ENCODE measurements around the gene INSYN2B.

Gene INSYN2B

DNA sequence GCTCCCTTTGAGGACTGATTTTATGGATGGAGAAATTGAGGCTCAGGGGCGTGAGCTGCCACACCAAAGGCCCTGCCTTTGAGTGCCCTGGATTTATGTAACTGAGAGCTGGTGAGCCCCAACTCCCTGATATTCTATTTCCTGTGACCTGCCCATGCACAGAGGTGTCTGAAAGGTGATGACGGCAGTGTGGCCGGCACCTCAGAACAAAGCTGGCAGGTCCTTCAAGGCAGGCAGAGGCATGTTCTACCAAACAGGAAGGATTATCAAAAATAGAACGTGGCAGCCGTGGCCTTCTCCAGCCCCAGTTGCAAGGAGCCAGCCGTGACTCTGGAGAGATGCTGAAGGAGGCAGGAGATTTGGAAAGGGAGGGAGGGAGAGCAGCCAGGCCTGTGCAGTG lies 36.2 kb downstream of the INSYN2B start:
- CTCF ChIA-PET, result no interaction called here
- POLR2A ChIA-PET, result no interaction called here
- no peak for DNase-seq (ENCODE audit: extremely low spot score)
- no peak for TF ChIP-seq TARDBP (IDR thresholded peaks at IDR 0.05)
- no peak for TF ChIP-seq SUZ12 (IDR thresholded peaks at IDR 0.05)
- TF ChIP-seq FOXM1 (IDR thresholded peaks at IDR 0.05; ENCODE audit: borderline replicate concordance), result no peak
- TF ChIP-seq HDGF (IDR thresholded peaks at IDR 0.05; ENCODE audit: borderline replicate concordance), result no peak
- no peak for TF ChIP-seq ZNF384 (IDR thresholded peaks at IDR 0.05)
- no peak for TF ChIP-seq BHLHE40 (IDR thresholded peaks at IDR 0.05; ENCODE audit: borderline replicate concordance)
- TF ChIP-seq CTBP1 (IDR thresholded peaks at IDR 0.05; ENCODE audit: borderline replicate concordance), result no peak
- no peak for TF ChIP-seq ARNT (IDR thresholded peaks at IDR 0.05)
- TF ChIP-seq FOXA1 (IDR thresholded peaks at IDR 0.05), result no peak
- no peak for TF ChIP-seq FOXK2 (IDR thresholded peaks at IDR 0.05)
- TF ChIP-seq NFRKB (IDR thresholded peaks at IDR 0.05), result no peak
- TF ChIP-seq LEF1 (IDR thresholded peaks at IDR 0.05; ENCODE audit: borderline replicate concordance), result no peak
- no peak for TF ChIP-seq ELF4 (IDR thresholded peaks at IDR 0.05)
- TF ChIP-seq, protein P1, sequence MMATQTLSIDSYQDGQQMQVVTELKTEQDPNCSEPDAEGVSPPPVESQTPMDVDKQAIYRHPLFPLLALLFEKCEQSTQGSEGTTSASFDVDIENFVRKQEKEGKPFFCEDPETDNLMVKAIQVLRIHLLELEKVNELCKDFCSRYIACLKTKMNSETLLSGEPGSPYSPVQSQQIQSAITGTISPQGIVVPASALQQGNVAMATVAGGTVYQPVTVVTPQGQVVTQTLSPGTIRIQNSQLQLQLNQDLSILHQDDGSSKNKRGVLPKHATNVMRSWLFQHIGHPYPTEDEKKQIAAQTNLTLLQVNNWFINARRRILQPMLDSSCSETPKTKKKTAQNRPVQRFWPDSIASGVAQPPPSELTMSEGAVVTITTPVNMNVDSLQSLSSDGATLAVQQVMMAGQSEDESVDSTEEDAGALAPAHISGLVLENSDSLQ (IDR thresholded peaks at IDR 0.05), result no peak
- no peak for TF ChIP-seq L3MBTL2 (conservative IDR thresholded peaks at IDR 0.05)
- no peak for TF ChIP-seq SP1 (IDR thresholded peaks at IDR 0.05)

DNA sequence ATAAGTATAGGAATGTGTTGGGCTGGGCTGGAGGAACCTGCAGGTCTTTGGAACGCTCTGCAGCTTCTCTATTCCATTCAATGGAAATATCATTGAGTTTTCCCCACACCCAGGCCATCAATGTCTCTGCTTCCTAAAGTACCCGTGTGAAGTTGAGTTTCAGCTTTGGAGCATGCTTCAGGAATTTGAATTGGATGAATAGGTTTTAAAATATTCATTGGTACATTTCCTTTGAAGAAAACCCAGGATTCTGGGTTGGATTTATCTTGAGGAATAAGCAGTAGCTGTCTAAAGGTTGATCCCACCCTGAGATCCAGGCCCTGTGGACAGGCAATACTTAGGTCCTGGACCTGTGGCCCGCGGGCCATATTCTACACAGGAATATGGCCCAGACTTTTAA lies 37.3 kb downstream of the INSYN2B start:
- TF ChIP-seq HDGF (IDR thresholded peaks at IDR 0.05; ENCODE audit: borderline replicate concordance) (no peak), CTBP1 (IDR thresholded peaks at IDR 0.05; ENCODE audit: borderline replicate concordance) (no peak), SUZ12 (IDR thresholded peaks at IDR 0.05) (no peak), FOXM1 (IDR thresholded peaks at IDR 0.05; ENCODE audit: borderline replicate concordance) (no peak), SP1 (IDR thresholded peaks at IDR 0.05) (no peak)
- ChIA-PET POLR2A (no interaction called here), CTCF (no interaction called here)
- DNase-seq (ENCODE audit: extremely low spot score), result no peak

DNA sequence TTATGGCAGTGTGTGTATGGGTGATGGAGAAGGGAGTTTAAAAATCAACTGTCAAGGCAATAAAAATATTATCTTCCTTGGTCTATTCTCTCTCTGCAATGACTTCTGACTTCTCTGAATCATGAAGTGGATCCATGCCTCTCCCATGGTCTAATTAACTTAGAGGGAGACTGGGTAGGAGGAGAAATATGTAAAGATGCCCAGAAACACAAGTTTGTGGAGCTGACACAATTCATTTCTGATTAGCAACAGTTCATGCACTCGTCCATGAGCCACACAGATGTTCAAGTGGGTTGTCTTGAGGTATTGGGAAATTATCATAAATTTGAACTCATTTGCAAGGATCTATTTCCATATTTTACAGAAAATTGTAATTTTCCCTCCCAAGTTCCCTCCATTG lies 38.1 kb downstream of the INSYN2B start:
- POLR2A ChIA-PET, result no interaction called here
- TF ChIP-seq FOXK2 (IDR thresholded peaks at IDR 0.05), result no peak
- TF ChIP-seq FOXM1 (IDR thresholded peaks at IDR 0.05; ENCODE audit: borderline replicate concordance), result no peak
- TF ChIP-seq BHLHE40 (IDR thresholded peaks at IDR 0.05; ENCODE audit: borderline replicate concordance), result no peak
- TF ChIP-seq L3MBTL2 (conservative IDR thresholded peaks at IDR 0.05), result no peak
- no peak for TF ChIP-seq CTBP1 (IDR thresholded peaks at IDR 0.05; ENCODE audit: borderline replicate concordance)
- TF ChIP-seq ARNT (IDR thresholded peaks at IDR 0.05), result no peak
- no peak for TF ChIP-seq SUZ12 (IDR thresholded peaks at IDR 0.05)
- TF ChIP-seq TARDBP (IDR thresholded peaks at IDR 0.05), result no peak
- no peak for TF ChIP-seq LEF1 (IDR thresholded peaks at IDR 0.05; ENCODE audit: borderline replicate concordance)
- TF ChIP-seq, protein P1 (IDR thresholded peaks at IDR 0.05), result no peak
- no peak for TF ChIP-seq SP1 (IDR thresholded peaks at IDR 0.05)
- TF ChIP-seq ZNF384 (IDR thresholded peaks at IDR 0.05), result no peak
- DNase-seq (ENCODE audit: extremely low spot score), result no peak
- CTCF ChIA-PET, result no interaction called here

DNA sequence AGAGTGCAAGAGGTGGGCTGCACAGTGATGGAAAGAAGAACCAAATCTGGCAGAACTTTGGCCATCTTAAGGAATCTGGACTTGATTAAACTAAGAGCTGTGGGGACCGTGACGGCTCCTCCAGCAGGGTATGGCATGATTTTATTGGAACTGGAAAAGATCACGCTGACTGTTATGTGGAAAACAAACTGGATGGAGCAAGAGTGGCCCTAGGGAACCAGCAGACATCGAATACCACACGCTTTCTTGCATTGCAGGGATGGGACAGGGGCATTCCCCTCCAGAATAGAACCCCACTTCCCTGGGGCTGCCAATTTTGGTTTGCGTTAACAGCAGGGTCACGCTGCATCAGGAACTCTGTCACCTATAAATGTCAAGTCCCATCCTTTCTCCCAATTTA lies 38.8 kb downstream of the INSYN2B start:
- TF ChIP-seq NFRKB (IDR thresholded peaks at IDR 0.05), result no peak
- no peak for TF ChIP-seq ZNF384 (IDR thresholded peaks at IDR 0.05)
- TF ChIP-seq ARNT (IDR thresholded peaks at IDR 0.05), result no peak
- no peak for TF ChIP-seq FOXM1 (IDR thresholded peaks at IDR 0.05; ENCODE audit: borderline replicate concordance)
- no peak for DNase-seq (ENCODE audit: extremely low spot score)
- ChIA-PET CTCF (no interaction called here), POLR2A (no interaction called here)

DNA sequence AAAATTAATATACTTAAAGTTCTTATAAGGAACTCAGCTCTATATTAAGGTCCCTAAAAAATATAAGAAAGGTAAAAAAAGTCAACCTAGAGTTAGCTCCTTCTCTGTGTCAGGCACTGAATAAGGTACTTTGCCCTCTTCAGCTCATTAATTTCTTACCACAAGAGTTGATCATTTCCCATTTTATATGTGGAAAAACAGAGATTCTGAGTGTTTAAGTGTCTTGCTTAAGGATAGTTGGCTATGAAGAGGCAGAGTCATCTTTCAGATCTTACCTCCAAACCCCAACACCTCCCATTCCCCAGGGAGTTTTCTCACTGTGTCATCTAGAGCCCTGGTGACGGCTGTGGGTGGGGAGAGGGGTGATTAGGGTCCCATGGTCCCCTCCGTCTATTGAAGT lies 40.6 kb downstream of the INSYN2B start:
- CTCF ChIA-PET, result interaction anchor here (0.8 kb wide), 1 partner anchor 40 kb away, joined by 4 read pairs; the partner anchor contains the start of gene INSYN2B
- POLR2A ChIA-PET, result no interaction called here
- no peak for DNase-seq (ENCODE audit: extremely low spot score)
- TF ChIP-seq LEF1 (IDR thresholded peaks at IDR 0.05; ENCODE audit: borderline replicate concordance), result no peak
- TF ChIP-seq, protein P1 (IDR thresholded peaks at IDR 0.05), result no peak
- no peak for TF ChIP-seq ELF4 (IDR thresholded peaks at IDR 0.05)
- no peak for TF ChIP-seq SP1 (IDR thresholded peaks at IDR 0.05)
- TF ChIP-seq L3MBTL2 (conservative IDR thresholded peaks at IDR 0.05), result no peak
- TF ChIP-seq TARDBP (IDR thresholded peaks at IDR 0.05), result no peak
- no peak for TF ChIP-seq FOXK2 (IDR thresholded peaks at IDR 0.05)
- TF ChIP-seq ARNT (IDR thresholded peaks at IDR 0.05), result no peak
- TF ChIP-seq NFRKB (IDR thresholded peaks at IDR 0.05), result no peak
- no peak for TF ChIP-seq BHLHE40 (IDR thresholded peaks at IDR 0.05; ENCODE audit: borderline replicate concordance)
- TF ChIP-seq CTBP1 (IDR thresholded peaks at IDR 0.05; ENCODE audit: borderline replicate concordance), result no peak
- TF ChIP-seq FOXM1 (IDR thresholded peaks at IDR 0.05; ENCODE audit: borderline replicate concordance), result no peak
- TF ChIP-seq SUZ12 (IDR thresholded peaks at IDR 0.05), result no peak
- no peak for TF ChIP-seq FOXA1 (IDR thresholded peaks at IDR 0.05)
- TF ChIP-seq ZNF384 (IDR thresholded peaks at IDR 0.05), result no peak
- TF ChIP-seq HDGF (IDR thresholded peaks at IDR 0.05; ENCODE audit: borderline replicate concordance), result no peak

DNA sequence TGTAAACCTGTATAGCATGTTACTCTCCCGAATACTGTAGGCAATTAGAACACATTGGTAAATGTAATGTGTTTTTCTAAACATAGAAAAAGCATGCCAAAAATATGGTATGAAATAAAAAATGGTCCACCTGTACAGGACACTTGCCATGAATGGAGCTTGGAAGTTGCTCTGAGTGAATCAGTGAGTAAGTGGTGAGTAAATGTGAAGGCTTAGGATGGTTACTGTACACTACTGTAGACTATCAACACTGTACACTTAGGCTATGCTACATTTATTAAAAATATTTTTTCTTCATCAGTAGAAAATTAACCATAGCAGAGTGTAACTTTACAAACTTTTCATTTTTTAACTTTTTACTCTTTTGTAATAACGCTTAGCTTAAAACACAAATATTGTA lies 41.9 kb downstream of the INSYN2B start:
- ChIA-PET POLR2A (no interaction called here), CTCF (interaction anchor here (0.7 kb wide), 1 partner anchor 43 kb away, joined by 8 read pairs; no protein-coding TSS in a partner anchor)
- TF ChIP-seq L3MBTL2 (conservative IDR thresholded peaks at IDR 0.05), result no peak
- no peak for TF ChIP-seq FOXA1 (IDR thresholded peaks at IDR 0.05)
- no peak for TF ChIP-seq FOXK2 (IDR thresholded peaks at IDR 0.05)
- TF ChIP-seq, protein P1 (IDR thresholded peaks at IDR 0.05), result no peak
- no peak for TF ChIP-seq ZNF384 (IDR thresholded peaks at IDR 0.05)
- TF ChIP-seq SUZ12 (IDR thresholded peaks at IDR 0.05), result no peak
- no peak for TF ChIP-seq BHLHE40 (IDR thresholded peaks at IDR 0.05; ENCODE audit: borderline replicate concordance)
- TF ChIP-seq FOXM1 (IDR thresholded peaks at IDR 0.05; ENCODE audit: borderline replicate concordance), result no peak
- no peak for TF ChIP-seq TARDBP (IDR thresholded peaks at IDR 0.05)
- TF ChIP-seq LEF1 (IDR thresholded peaks at IDR 0.05; ENCODE audit: borderline replicate concordance), result no peak
- no peak for TF ChIP-seq ELF4 (IDR thresholded peaks at IDR 0.05)
- no peak for DNase-seq (ENCODE audit: extremely low spot score)
